Peyer's patch (tissue), 4 donors: ENCODE measurements around the gene PTBP2. TPM values are rescaled to one million over a fixed set of nuclear protein-coding genes. Genes with fewer than 3 reads are reported as not detected.

Experiments
- DNase-seq, 3 donors: peaks; one replicate each; pipeline ENCODE4 v3.0.0-alpha.2; 2017 to 2019
- H3K27ac ChIP-seq, 4 donors: fragments of 200-600 bp; sonication (generic); one replicate each; pipeline ENCODE4 v1.5.1; 2016 to 2019
- H3K27me3 ChIP-seq, 2 donors: fragments of 200-600 bp; sonication (generic); one replicate each; pipeline ENCODE4 v1.5.1; 2019
- H3K36me3 ChIP-seq, 3 donors: fragments of 200-600 bp; sonication (generic); one replicate each; pipeline ENCODE4 v1.5.1; 2016 to 2019
- H3K4me1 ChIP-seq, 4 donors: fragments of 200-600 bp; sonication (generic); one replicate each; pipeline ENCODE4 v1.5.1; 2016 to 2019
- H3K4me3 ChIP-seq, 4 donors: fragments of 200-600 bp; sonication (generic); 1 replicate in 3 of 4; 2 replicates in 1 of 4; pipeline ENCODE4 v1.5.1; 2016 to 2019; ENCODE audit warnings: mild to moderate bottlenecking in 1 of 4
- H3K9me3 ChIP-seq, 4 donors: fragments of 200-600 bp; sonication (generic); one replicate each; pipeline ENCODE4 v1.5.1; 2016 to 2019; ENCODE audit warnings: mild to moderate bottlenecking in 1 of 4
- POLR2A ChIP-seq, 2 donors: fragments of 450-650 bp; IDR thresholded peaks; one replicate each; pipeline ENCODE4 v1.5.1; 2017; ENCODE audit warnings: antibody characterized with exemption in 2 of 2, mild to moderate bottlenecking in 2 of 2, moderate library complexity in 2 of 2
- total RNA-seq, 4 donors: library from RNA; depleted of rRNA; stranded (reverse); fragments of >200 nt; gene quantifications; one replicate each; pipeline ENCODE4 v1.1.0, GENCODE V29; 2016
- TF ChIP-seq, protein P1 (sequence below), 6 experiments: fragments of 450-650 bp in 4 of 6; fragments of 200-600 bp in 2 of 6; sonication (generic) in 1 of 6; IDR thresholded peaks; one replicate each; pipeline ENCODE4 v1.5.1; 2017 to 2019; ENCODE audit warnings: antibody characterized with exemption in 6 of 6, mild to moderate bottlenecking in 3 of 6, moderate library complexity in 1 of 6

Gene PTBP2
- total RNA-seq, 4 donors from 2014 or later, result 20.3 to 55.1 (median 31.7) TPM

DNA sequence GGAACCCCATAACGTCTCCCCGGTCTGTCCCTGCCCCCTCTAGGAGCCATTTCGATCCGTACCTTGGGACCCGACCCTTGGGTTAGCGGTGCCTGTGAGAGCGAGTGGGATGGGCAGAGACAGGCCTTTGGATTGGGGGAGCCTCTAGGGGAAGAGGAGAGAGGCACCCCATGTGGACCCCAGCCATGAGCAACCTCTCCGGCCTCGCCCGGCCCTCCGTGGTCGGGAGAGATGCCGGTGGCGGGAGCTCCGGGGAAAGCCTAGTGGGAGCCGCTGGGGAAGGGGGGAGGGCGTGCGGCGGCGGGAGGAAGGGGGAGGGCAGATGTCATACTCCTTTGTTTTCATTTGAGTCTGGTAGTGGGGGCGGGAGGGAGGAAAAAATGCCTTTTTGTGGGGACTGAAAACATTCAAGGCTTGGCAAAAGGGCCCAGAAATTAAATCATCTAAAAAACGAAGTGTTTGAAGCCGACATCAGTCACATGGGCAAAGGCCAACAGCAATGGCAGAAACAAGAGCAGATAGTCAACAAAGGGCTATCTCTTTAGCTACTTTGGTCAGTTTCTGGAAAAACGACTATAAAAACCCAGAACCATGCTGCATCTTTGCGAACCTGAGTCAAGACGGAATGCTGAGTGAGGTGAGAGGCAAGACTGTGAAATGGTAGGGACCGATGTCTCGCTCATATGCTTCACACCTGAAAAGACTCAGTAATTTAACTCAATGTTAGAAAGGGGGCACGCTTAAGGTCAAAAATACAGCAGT is 758 bp downstream of the PTBP2 start:
- peak overlapping the region; percentile 78 to 99 (median 84) for H3K4me3 ChIP-seq
- H3K4me1 ChIP-seq, result peaks cover 0 to 3% (median 0%) of the 10 kb centered on the region in 4 donors
- no peak for TF ChIP-seq POLR2A (IDR thresholded peaks at IDR 0.05)
- TF ChIP-seq, protein P1, sequence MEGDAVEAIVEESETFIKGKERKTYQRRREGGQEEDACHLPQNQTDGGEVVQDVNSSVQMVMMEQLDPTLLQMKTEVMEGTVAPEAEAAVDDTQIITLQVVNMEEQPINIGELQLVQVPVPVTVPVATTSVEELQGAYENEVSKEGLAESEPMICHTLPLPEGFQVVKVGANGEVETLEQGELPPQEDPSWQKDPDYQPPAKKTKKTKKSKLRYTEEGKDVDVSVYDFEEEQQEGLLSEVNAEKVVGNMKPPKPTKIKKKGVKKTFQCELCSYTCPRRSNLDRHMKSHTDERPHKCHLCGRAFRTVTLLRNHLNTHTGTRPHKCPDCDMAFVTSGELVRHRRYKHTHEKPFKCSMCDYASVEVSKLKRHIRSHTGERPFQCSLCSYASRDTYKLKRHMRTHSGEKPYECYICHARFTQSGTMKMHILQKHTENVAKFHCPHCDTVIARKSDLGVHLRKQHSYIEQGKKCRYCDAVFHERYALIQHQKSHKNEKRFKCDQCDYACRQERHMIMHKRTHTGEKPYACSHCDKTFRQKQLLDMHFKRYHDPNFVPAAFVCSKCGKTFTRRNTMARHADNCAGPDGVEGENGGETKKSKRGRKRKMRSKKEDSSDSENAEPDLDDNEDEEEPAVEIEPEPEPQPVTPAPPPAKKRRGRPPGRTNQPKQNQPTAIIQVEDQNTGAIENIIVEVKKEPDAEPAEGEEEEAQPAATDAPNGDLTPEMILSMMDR (IDR thresholded peaks at IDR 0.05), result no peak
- peak overlapping the region; percentile 88 to 92 (median 92) for H3K27ac ChIP-seq
- peaks cover 0 to 5% (median 0%) of the 10 kb centered on the region in 3 donors for H3K36me3 ChIP-seq
- no peaks in the 10 kb centered on the region for H3K27me3 ChIP-seq
- no peaks in the 10 kb centered on the region for H3K9me3 ChIP-seq
- DNase-seq, result peak; percentile 59 to 75 (median 72)

DNA sequence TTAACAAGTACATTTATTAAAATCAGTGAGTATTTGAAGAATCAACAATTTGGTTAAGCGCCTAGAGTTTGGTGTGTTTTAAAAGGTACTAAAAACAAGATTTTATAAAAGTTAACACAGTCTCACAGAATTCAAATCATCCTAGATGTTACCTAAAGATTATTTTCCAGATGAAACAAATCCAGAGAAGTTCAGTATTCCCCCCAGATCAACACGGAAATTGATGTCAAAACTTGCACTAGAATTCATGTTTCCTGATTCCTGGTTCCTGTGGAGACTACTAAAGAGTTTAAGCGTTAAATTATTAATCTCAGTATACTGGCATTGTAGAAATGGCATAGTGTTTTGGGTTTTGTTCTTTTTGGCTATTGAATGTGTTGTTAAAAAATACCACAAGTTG is 1.4 kb downstream of the PTBP2 start:
- Histone ChIP-seq H3K36me3 (peaks cover 0 to 5% (median 0%) of the 10 kb centered on the region in 3 donors), H3K27me3 (no peaks in the 10 kb centered on the region), H3K4me3 (peak overlapping the region; percentile 78 to 99 (median 84)), H3K4me1 (peaks cover 0 to 3% (median 0%) of the 10 kb centered on the region in 4 donors), H3K27ac (peak overlapping the region; percentile 88 to 92 (median 92)), H3K9me3 (no peaks in the 10 kb centered on the region)
- no peak for TF ChIP-seq POLR2A (IDR thresholded peaks at IDR 0.05)
- TF ChIP-seq, protein P1 (IDR thresholded peaks at IDR 0.05), result no peak
- no peak for DNase-seq

DNA sequence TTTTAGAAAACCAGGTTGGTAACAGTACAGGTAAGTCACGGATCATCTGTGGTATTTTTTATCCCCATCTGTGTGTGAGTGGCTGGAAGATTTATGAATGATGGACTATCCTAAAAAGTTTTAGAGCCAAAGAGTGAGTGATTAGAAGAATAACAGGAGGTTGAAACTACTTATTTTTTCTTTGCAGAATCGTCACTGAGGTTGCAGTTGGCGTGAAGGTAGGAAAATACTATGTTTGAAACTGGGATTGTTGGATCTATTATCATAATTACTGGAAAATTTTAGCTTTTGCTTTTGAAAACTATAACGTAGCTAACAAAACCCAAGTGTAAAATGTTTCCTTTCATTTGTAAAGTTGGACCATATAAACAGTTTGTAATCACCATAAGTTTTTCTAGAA is 1.8 kb downstream of the PTBP2 start:
- Histone ChIP-seq H3K9me3 (no peaks in the 10 kb centered on the region), H3K4me1 (peaks cover 0 to 3% (median 0%) of the 10 kb centered on the region in 4 donors), H3K4me3 (peak overlapping the region in 3 of 4 donors; percentile 84 to 99 (median 85)), H3K27me3 (no peaks in the 10 kb centered on the region), H3K27ac (peak overlapping the region in 1 of 4 donors; percentile 88), H3K36me3 (peaks cover 0 to 5% (median 0%) of the 10 kb centered on the region in 3 donors)
- TF ChIP-seq, protein P1 (IDR thresholded peaks at IDR 0.05), result no peak
- TF ChIP-seq POLR2A (IDR thresholded peaks at IDR 0.05), result no peak
- no peak for DNase-seq

DNA sequence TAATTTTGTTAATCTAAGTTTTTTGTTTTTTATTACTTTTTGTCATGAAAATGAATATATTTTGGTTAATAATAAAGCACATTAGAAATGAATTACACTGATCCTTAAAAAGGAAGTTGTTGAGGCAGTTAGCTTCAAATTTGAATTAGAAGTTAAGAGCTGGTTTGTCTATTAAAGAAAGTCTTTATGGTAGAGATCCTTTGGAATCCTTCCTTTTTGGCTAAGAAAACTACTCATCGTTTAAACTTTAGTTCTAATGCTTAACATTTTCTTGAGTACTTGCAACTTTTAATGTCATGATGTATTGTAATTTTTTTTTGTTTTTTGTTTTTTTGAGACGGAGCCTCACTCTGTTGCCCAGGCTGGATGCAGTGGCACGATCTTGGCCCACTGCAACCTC is 2.4 kb downstream of the PTBP2 start:
- Histone ChIP-seq H3K27ac (no peak overlapping the region), H3K27me3 (no peaks in the 10 kb centered on the region), H3K9me3 (no peaks in the 10 kb centered on the region), H3K36me3 (peaks cover 0 to 5% (median 0%) of the 10 kb centered on the region in 3 donors), H3K4me3 (peak overlapping the region in 1 of 4 donors; percentile 3), H3K4me1 (peaks cover 0 to 3% (median 0%) of the 10 kb centered on the region in 4 donors)
- DNase-seq, result no peak
- TF ChIP-seq POLR2A (IDR thresholded peaks at IDR 0.05), result no peak
- TF ChIP-seq, protein P1 (IDR thresholded peaks at IDR 0.05), result no peak

DNA sequence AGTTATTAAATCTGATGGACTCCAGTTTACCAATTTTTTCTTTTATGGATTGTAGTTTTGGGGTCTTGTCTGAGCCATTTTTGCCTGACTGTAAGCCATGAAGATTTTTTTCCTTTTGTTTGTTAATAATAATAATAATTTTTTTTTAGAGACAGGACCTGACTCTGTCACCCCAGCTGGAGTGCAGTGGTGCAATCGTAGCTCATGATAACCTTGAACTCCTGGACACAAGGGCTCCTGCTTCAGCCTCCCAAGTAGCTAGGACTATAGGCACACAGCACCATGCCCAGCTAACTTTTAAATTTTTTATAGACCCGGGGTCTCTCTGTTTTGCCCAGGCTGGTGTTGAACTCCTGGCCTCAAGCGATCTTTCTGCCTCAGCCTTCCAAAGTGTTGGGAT is 6.3 kb downstream of the PTBP2 start:
- H3K9me3 ChIP-seq, result no peaks in the 10 kb centered on the region
- TF ChIP-seq, protein P1 (IDR thresholded peaks at IDR 0.05), result no peak
- no peak for TF ChIP-seq POLR2A (IDR thresholded peaks at IDR 0.05)
- peaks cover 0 to 4% (median 2%) of the 10 kb centered on the region in 4 donors for H3K4me1 ChIP-seq
- no peak for DNase-seq
- H3K27ac ChIP-seq, result no peak overlapping the region
- no peak overlapping the region for H3K4me3 ChIP-seq
- no peaks in the 10 kb centered on the region for H3K27me3 ChIP-seq
- H3K36me3 ChIP-seq, result peaks cover 0 to 5% (median 0%) of the 10 kb centered on the region in 3 donors
